GM12878 (cell line): ENCODE data around the gene CDCA7L. TPM values are rescaled to one million over a fixed set of nuclear protein-coding genes. Genes with fewer than 3 reads are reported as not detected.

Experiments
- ASH2L ChIP-seq: fragments of 300-600, 200-600 bp; sonication (generic); IDR thresholded peaks from 2 replicates; pipeline ENCODE4 v1.6.1; 2017; ENCODE audit warnings: low read depth, mild to moderate bottlenecking, borderline replicate concordance
- ATF7 ChIP-seq: fragments of 450-650 bp; IDR thresholded peaks from 2 replicates; pipeline ENCODE4 v1.6.1; 2016; ENCODE audit warnings: low read depth, mild to moderate bottlenecking
- BMI1 ChIP-seq: fragments of 450-650 bp; IDR thresholded peaks from 2 replicates; pipeline ENCODE4 v1.6.1; 2016; ENCODE audit warnings: mild to moderate bottlenecking, moderate library complexity, borderline replicate concordance
- CREM ChIP-seq: IDR thresholded peaks from 2 replicates; pipeline ENCODE4 v1.6.1; 2014; ENCODE audit warnings: antibody characterized with exemption, low read depth
- EGR1 ChIP-seq, 2 experiments: IDR thresholded peaks; 1 replicate in 1 of 2; 2 replicates in 1 of 2; pipeline ENCODE4 v1.6.1; 2011 to 2012; ENCODE audit warnings: low read depth in 2 of 2, low read length in 2 of 2, borderline replicate concordance in 1 of 2, mild to moderate bottlenecking in 1 of 2, moderate library complexity in 1 of 2
- ELK1 ChIP-seq: IDR thresholded peaks from 2 replicates; pipeline ENCODE4 v1.6.1; 2012; ENCODE audit warnings: low read depth, low read length, improper control_type of control experiment
- GATAD2B ChIP-seq: fragments of 450-650 bp; conservative IDR thresholded peaks from 2 replicates; pipeline ENCODE4 v1.6.1; 2017; ENCODE audit warnings: low read depth, mild to moderate bottlenecking, moderate library complexity
- HCFC1 ChIP-seq: fragments of 150-350 bp; IDR thresholded peaks from 2 replicates; pipeline ENCODE4 v1.6.1; 2014; ENCODE audit warnings: low read length
- IRF4 ChIP-seq: IDR thresholded peaks from 2 replicates; pipeline ENCODE4 v1.6.1; 2011; ENCODE audit warnings: low read depth, low read length
- LARP7 ChIP-seq: fragments of 450-650 bp; IDR thresholded peaks from 2 replicates; pipeline ENCODE4 v1.6.1; 2017; ENCODE audit warnings: mild to moderate bottlenecking
- NFIC ChIP-seq: IDR thresholded peaks from 2 replicates; pipeline ENCODE4 v1.6.1; 2012; ENCODE audit warnings: low read depth, mild to moderate bottlenecking, inconsistent platforms, low read length, moderate library complexity
- NFYA ChIP-seq: IDR thresholded peaks from 2 replicates; pipeline ENCODE4 v1.6.1; 2011; ENCODE audit warnings: low read depth, mild to moderate bottlenecking, low read length, improper control_type of control experiment, borderline replicate concordance
- NR2F1 ChIP-seq: fragments of 450-650 bp; conservative IDR thresholded peaks from 2 replicates; pipeline ENCODE4 v1.6.1; 2017; ENCODE audit warnings: mild to moderate bottlenecking
- NRF1 ChIP-seq: conservative IDR thresholded peaks from 2 replicates; pipeline ENCODE4 v1.6.1; 2011; ENCODE audit warnings: mild to moderate bottlenecking, low read depth, low read length, improper control_type of control experiment
- PBX3 ChIP-seq: IDR thresholded peaks from 2 replicates; pipeline ENCODE4 v1.6.1; 2011; ENCODE audit warnings: mild to moderate bottlenecking, low read depth, low read length, moderate library complexity; ENCODE audit not compliant: insufficient replicate concordance
- POLR2A ChIP-seq: IDR thresholded peaks from 2 replicates; pipeline ENCODE4 v1.6.1; 2011; ENCODE audit warnings: low read depth, mild to moderate bottlenecking, low read length
- POLR2AphosphoS2 ChIP-seq: IDR thresholded peaks from 2 replicates; pipeline ENCODE4 v1.6.1; 2011; ENCODE audit warnings: low read depth, mild to moderate bottlenecking, low read length, improper control_type of control experiment, moderate library complexity
- POU2F2 ChIP-seq: IDR thresholded peaks from 3 replicates; pipeline ENCODE4 v1.6.1; 2011; ENCODE audit warnings: low read depth, mild to moderate bottlenecking, low read length, borderline replicate concordance
- RAD51 ChIP-seq: fragments of 450-650 bp; IDR thresholded peaks from 2 replicates; pipeline ENCODE4 v1.6.1; 2016; ENCODE audit warnings: moderate library complexity, mild to moderate bottlenecking, inconsistent platforms
- RFX5 ChIP-seq: IDR thresholded peaks from 2 replicates; pipeline ENCODE4 v1.6.1; 2011; ENCODE audit warnings: low read depth, low read length, improper control_type of control experiment
- SIN3A ChIP-seq: IDR thresholded peaks from 2 replicates; pipeline ENCODE4 v1.6.1; 2012; ENCODE audit warnings: low read depth, low read length, improper control_type of control experiment
- SMAD5 ChIP-seq: IDR thresholded peaks from 2 replicates; pipeline ENCODE4 v1.6.1; 2016; ENCODE audit warnings: antibody characterized with exemption, low read depth
- SMARCA5 ChIP-seq: fragments of 450-650 bp; IDR thresholded peaks from 2 replicates; pipeline ENCODE4 v1.6.1; 2017; ENCODE audit warnings: mild to moderate bottlenecking
- SUZ12 ChIP-seq: fragments of 200-600 bp; sonication (generic); IDR thresholded peaks from one replicate; pipeline ENCODE4 v1.6.1; 2018; ENCODE audit warnings: antibody characterized with exemption, mild to moderate bottlenecking; ENCODE audit not compliant: unreplicated experiment
- YY1 ChIP-seq: IDR thresholded peaks from 2 replicates; pipeline ENCODE4 v1.6.1; 2011; ENCODE audit warnings: low read depth, mild to moderate bottlenecking, low read length
- ZBED1 ChIP-seq: IDR thresholded peaks from 2 replicates; pipeline ENCODE4 v1.6.1; 2016; ENCODE audit warnings: borderline replicate concordance
- ZNF384 ChIP-seq: IDR thresholded peaks from 2 replicates; pipeline ENCODE4 v1.6.1; 2012; ENCODE audit warnings: low read depth, mild to moderate bottlenecking, low read length, improper control_type of control experiment, borderline replicate concordance
- ZZZ3 ChIP-seq: IDR thresholded peaks from 2 replicates; pipeline ENCODE4 v1.6.1; 2011; ENCODE audit warnings: low read depth; ENCODE audit not compliant: control insufficient read depth, insufficient read length
- polyA plus RNA-seq, 11 experiments: library from polyadenylated mRNA; depleted of rRNA in 4 of 11; unstranded in 6 of 11; stranded (reverse) in 5 of 11; fragments of >200 nt; fragmentation: Nextera tagmentation in 4 of 11; fragmentation: Illumina TruSeq in 1 of 11; extraction: Ambion mirVana in 4 of 11; extraction: Trizol in 1 of 11; gene quantifications; 1 replicate in 1 of 11; 2 replicates in 10 of 11; pipeline versions ENCODE4 v1.2.1 to v1.2.3, GENCODE V29; 2011 to 2016; ENCODE audit warnings: inconsistent platforms in 2 of 11, missing spikeins in 2 of 11, low read depth in 1 of 11
- total RNA-seq, 4 experiments: library from RNA; depleted of rRNA in 3 of 4; stranded (reverse); fragments of >200 nt in 3 of 4; fragmentation: Illumina TruSeq in 1 of 4; extraction: Trizol in 1 of 4; gene quantifications; 2 replicates each; pipeline versions ENCODE4 v1.2.1 to v1.2.3, GENCODE V29; 2013 to 2021
- TF ChIP-seq, protein P1 (sequence below): IDR thresholded peaks from 2 replicates; pipeline ENCODE4 v1.6.1; 2011; ENCODE audit warnings: low read depth, low read length, improper control_type of control experiment, borderline replicate concordance
- TF ChIP-seq, protein P2 (sequence below): fragments of 450-650 bp; IDR thresholded peaks from 2 replicates; pipeline ENCODE4 v1.6.1; 2016; ENCODE audit warnings: mild to moderate bottlenecking

Gene CDCA7L
- total and polyA plus RNA-seq, 10 of the 15 experiments (the other 5 are each of a cell fraction or from before 2014, with no cell fraction given): 30.3 to 92.2 (median 68.5) TPM

GRCh38 chr7:21939136-21939857, 6.4 kb downstream of the CDCA7L start (continued):
- TF ChIP-seq SIN3A (no peak), ZBED1 (peak; percentile 94), CREM (peak; percentile 94), ASH2L (peak; percentile 79; the same call in 1 of the 2 replicates), POU2F2 (peak; percentile 72; the same call in 2 of the 3 replicates), EGR1 (IDR thresholded peaks at IDR 0.05; ENCODE audit: borderline replicate concordance in 1 of 2, low read depth in 2 of 2, low read length in 2 of 2) (peak in 1 of 2 experiments; percentile 94; a peak in 2 of 3 replicates), POLR2A (no peak), ZZZ3 (no peak), POLR2AphosphoS2 (no peak), GATAD2B (no peak; the same call in 1 of the 2 replicates), ELK1 (no peak), LARP7 (no peak), IRF4 (peak; percentile 96), NRF1 (no peak), BMI1 (peak; percentile 90), RAD51 (no peak), SMARCA5 (peak; percentile 71), NR2F1 (peak; percentile 90), HCFC1 (no peak), RFX5 (no peak), NFIC (peak; percentile 98), PBX3 (no peak), NFYA (no peak), ZNF384 (no peak), SMAD5 (no peak), ATF7 (peak; percentile 83), YY1 (peak; percentile 63), SUZ12 (no peak)
- TF ChIP-seq, protein P1, sequence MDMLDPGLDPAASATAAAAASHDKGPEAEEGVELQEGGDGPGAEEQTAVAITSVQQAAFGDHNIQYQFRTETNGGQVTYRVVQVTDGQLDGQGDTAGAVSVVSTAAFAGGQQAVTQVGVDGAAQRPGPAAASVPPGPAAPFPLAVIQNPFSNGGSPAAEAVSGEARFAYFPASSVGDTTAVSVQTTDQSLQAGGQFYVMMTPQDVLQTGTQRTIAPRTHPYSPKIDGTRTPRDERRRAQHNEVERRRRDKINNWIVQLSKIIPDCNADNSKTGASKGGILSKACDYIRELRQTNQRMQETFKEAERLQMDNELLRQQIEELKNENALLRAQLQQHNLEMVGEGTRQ: no peak
- TF ChIP-seq, protein P2, sequence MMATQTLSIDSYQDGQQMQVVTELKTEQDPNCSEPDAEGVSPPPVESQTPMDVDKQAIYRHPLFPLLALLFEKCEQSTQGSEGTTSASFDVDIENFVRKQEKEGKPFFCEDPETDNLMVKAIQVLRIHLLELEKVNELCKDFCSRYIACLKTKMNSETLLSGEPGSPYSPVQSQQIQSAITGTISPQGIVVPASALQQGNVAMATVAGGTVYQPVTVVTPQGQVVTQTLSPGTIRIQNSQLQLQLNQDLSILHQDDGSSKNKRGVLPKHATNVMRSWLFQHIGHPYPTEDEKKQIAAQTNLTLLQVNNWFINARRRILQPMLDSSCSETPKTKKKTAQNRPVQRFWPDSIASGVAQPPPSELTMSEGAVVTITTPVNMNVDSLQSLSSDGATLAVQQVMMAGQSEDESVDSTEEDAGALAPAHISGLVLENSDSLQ: peak; percentile 93; the same call in 1 of the 2 replicates
